Progenitor cell of endocrine pancreas (in vitro differentiated cells): ENCODE measurements around the gene ZNF560. TPM values are rescaled to one million over a fixed set of nuclear protein-coding genes. Genes with fewer than 3 reads are reported as not detected.
A peak's percentile ranks its signal among the peaks of the same experiment; 100 is the strongest.
"Not testable (repeated sequence)": the region's sequence is repeated elsewhere in the genome, so short reads cannot be mapped to it uniquely, and the experiment has no call there.

Experiments
- DNase-seq: peaks from one replicate; pipeline ENCODE4 v3.0.0; 2021; ENCODE audit warnings: low spot score; ENCODE audit not compliant: unreplicated experiment
- H3K27ac Mint-ChIP-seq: 2 replicates; pipeline ENCODE4 v1.8.0; 2021; ENCODE audit warnings: mild to moderate bottlenecking, moderate library complexity, mixed read lengths
- H3K27me3 Mint-ChIP-seq: 2 replicates; pipeline ENCODE4 v1.8.0; 2021; ENCODE audit warnings: mixed read lengths
- H3K36me3 Mint-ChIP-seq: 2 replicates; pipeline ENCODE4 v1.8.0; 2022; ENCODE audit warnings: mixed read lengths; ENCODE audit not compliant: insufficient read depth
- H3K4me1 Mint-ChIP-seq: 2 replicates; pipeline ENCODE4 v1.8.0; 2021; ENCODE audit warnings: low read depth, mixed read lengths
- H3K4me3 Mint-ChIP-seq: 2 replicates; pipeline ENCODE4 v1.8.0; 2021; ENCODE audit warnings: low read depth, mild to moderate bottlenecking, moderate library complexity, mixed read lengths
- H3K9me3 Mint-ChIP-seq: 2 replicates; pipeline ENCODE4 v1.8.0; 2021; ENCODE audit warnings: low read depth, mixed read lengths
- long read RNA-seq: library from polyadenylated mRNA; unstranded; transcript quantifications from one replicate; pipeline ENCODE4 v2.0.0, GENCODE V29; 2020
- total RNA-seq: library from RNA; stranded (reverse); gene quantifications from 2 replicates; pipeline ENCODE4 v1.2.1, GENCODE V29; 2021
- TF ChIP-seq, protein P1 (sequence below): fragments of 200-600 bp; sonication (generic); IDR thresholded peaks from one replicate; pipeline ENCODE4 v1.5.0; 2021; ENCODE audit warnings: antibody characterized with exemption, mild to moderate bottlenecking; ENCODE audit not compliant: unreplicated experiment

ZNF560 gene
- total RNA-seq: not detected in 2 replicates
- long read RNA-seq: 0 reads

- H3K9me3 Mint-ChIP-seq: peaks cover 33% of the 10 kb centered on the region
- H3K27ac Mint-ChIP-seq: no peak within 1 kb of the TSS
- H3K4me1 Mint-ChIP-seq: no peaks in the 10 kb centered on the region
- DNase-seq: no peak
- no peak within 1 kb of the TSS for H3K4me3 Mint-ChIP-seq
- TF ChIP-seq, protein P1, sequence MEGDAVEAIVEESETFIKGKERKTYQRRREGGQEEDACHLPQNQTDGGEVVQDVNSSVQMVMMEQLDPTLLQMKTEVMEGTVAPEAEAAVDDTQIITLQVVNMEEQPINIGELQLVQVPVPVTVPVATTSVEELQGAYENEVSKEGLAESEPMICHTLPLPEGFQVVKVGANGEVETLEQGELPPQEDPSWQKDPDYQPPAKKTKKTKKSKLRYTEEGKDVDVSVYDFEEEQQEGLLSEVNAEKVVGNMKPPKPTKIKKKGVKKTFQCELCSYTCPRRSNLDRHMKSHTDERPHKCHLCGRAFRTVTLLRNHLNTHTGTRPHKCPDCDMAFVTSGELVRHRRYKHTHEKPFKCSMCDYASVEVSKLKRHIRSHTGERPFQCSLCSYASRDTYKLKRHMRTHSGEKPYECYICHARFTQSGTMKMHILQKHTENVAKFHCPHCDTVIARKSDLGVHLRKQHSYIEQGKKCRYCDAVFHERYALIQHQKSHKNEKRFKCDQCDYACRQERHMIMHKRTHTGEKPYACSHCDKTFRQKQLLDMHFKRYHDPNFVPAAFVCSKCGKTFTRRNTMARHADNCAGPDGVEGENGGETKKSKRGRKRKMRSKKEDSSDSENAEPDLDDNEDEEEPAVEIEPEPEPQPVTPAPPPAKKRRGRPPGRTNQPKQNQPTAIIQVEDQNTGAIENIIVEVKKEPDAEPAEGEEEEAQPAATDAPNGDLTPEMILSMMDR: no peak
- no peaks in the 10 kb centered on the region for H3K27me3 Mint-ChIP-seq
- H3K36me3 Mint-ChIP-seq: peaks cover 2% of the 10 kb centered on the region
Measured at GRCh38 chr19:9498183-9498902, at the start of gene ZNF560. ZNF560 (minus strand) TSS chr19:9498616; CDS start chr19:9475313, 23,303 bp downstream.

GRCh38 chr19:9547870-9548269 is 49.5 kb upstream of the ZNF560 start:
- peaks cover 18% of the 10 kb centered on the region for H3K9me3 Mint-ChIP-seq
- TF ChIP-seq, protein P1: no peak
- H3K36me3 Mint-ChIP-seq: peaks cover 5% of the 10 kb centered on the region
- H3K4me1 Mint-ChIP-seq: no peaks in the 10 kb centered on the region
- DNase-seq: no peak
- no peaks in the 10 kb centered on the region for H3K27me3 Mint-ChIP-seq
- H3K27ac Mint-ChIP-seq: no peak overlapping the region
- no peak overlapping the region for H3K4me3 Mint-ChIP-seq

DNA sequence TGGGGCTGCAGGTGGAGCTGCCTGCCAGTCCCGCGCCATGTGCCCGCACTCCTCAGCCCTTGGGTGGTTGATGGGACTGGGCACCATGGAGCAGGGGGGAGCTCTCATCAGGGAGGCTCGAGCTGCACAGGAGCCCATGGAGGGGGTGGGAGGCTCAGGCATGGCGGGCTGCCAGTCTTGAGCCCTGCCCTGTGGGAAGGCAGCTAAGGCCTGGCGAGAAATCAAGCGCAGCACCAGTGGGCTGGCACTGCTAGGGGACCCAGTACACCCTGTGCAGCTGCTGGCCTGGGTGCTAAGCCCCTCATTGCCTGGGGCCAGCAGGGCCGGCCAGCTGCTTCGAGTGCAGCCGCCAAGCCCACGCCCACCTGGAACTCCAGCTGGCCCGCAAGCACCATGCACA is 42.9 kb upstream of the ZNF560 start:
- H3K27ac Mint-ChIP-seq, H3K27me3 Mint-ChIP-seq, H3K4me3 Mint-ChIP-seq, DNase-seq, H3K4me1 Mint-ChIP-seq: not testable (repeated sequence)
- peaks cover 22% of the 10 kb centered on the region for H3K9me3 Mint-ChIP-seq
- H3K36me3 Mint-ChIP-seq: peaks cover 30% of the 10 kb centered on the region

DNA sequence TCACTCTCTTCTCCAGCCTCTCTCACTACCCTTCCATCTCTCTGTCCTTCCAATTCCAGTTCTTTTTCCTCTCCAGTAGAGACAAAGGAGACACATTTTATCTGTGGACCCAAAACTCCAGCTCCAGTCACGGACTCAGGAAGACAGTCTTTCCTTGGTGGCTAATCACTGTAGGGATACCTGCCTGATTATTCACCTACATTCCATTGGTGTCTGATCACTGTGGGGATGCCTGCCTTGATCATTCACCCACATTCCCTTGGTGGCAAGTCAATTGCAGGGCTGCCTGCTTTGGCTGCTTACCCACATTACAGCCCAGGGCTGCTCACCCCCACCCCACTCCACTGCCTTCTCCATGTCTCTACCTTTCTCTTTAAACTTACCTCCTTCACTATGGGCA is 41.5 kb upstream of the ZNF560 start:
- Mint-ChIP-seq H3K4me3 (peak overlapping the region; percentile 55), H3K9me3 (peaks cover 34% of the 10 kb centered on the region), H3K27ac (peak overlapping the region; percentile 100), H3K36me3 (peaks cover 44% of the 10 kb centered on the region)
- DNase-seq, H3K27me3 Mint-ChIP-seq, H3K4me1 Mint-ChIP-seq: not testable (repeated sequence)

- H3K27ac Mint-ChIP-seq: peak overlapping the region; percentile 100
- not testable (repeated sequence) for H3K27me3 Mint-ChIP-seq, DNase-seq, H3K4me1 Mint-ChIP-seq
- peak overlapping the region; percentile 99 for H3K4me3 Mint-ChIP-seq
- peaks cover 51% of the 10 kb centered on the region for H3K36me3 Mint-ChIP-seq
- peaks cover 36% of the 10 kb centered on the region for H3K9me3 Mint-ChIP-seq
Measured at GRCh38 chr19:9539201-9539600, 40.8 kb upstream of the ZNF560 start.

DNA sequence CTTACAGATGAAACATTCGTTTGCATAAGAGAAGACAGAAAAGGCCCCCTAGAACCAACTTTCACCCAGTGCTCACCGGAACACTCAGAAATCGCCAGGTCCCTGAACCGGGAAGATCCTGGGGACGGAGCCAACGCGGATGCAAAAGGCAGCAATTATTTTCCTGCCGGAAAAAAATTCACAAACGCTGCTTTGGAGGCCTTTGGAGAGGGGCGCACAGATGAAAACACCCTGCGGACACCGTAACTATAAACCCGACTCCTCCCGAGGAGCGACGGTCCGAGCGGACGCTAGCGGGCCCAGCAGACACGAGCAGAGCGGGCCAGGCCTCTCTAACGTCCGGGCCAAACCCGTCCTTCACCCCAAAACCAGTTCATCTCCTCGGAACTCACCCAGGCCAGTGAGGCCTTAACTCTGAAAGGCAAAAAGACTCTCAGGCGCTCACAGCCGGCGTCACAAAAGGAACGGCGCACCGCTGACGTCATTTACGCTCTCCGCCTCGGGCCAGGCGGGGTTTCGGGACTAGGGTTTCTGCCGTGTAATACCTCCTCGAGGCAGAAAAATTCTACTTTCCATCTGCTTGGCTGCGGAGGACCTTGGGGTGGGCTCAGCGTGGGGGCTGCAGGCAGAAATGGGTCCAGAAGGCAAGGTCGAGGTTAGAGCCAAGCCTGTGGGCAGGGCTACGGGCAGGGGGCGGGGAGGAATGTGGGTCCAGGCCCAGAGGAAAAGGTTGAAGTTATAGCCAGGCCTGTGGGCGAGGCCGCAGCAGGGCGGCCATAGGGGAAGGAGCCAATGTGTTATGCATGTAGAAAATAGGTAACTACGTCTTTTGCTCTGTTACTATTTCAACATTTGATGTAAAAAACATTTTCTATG is 40.0 kb upstream of the ZNF560 start, which contains the start of gene ZNF426:
TSS of gene ZNF426 (minus strand) at position 463 of the 876 bp plus-strand sequence. CDS start 2,413 bp downstream, outside the sequence.
- Mint-ChIP-seq H3K36me3 (peaks cover 59% of the 10 kb centered on the region), H3K9me3 (peaks cover 44% of the 10 kb centered on the region)

More for the DNA sequence above, 40.0 kb upstream of the ZNF560 start, which contains the start of gene ZNF426:
- H3K4me3 Mint-ChIP-seq: peak within 1 kb of the TSS; percentile 99
- peak within 1 kb of the TSS; percentile 100 for H3K27ac Mint-ChIP-seq
- no peaks in the 10 kb centered on the region for H3K27me3 Mint-ChIP-seq
- peaks cover 1% of the 10 kb centered on the region for H3K4me1 Mint-ChIP-seq
- TF ChIP-seq, protein P1: no peak
- DNase-seq: peak; percentile 72
